Left hindlimb (tissue), 1 donor: Measurements from ENCODE around the gene TTI1.
"Not testable (repeated sequence)": the region's sequence is repeated elsewhere in the genome, so short reads cannot be mapped to it uniquely, and the experiment has no call there.

Experiments
- DNase-seq: peaks from one replicate; pipeline ENCODE4 v3.0.0-alpha.2; 2018

The TTI1 gene

DNA sequence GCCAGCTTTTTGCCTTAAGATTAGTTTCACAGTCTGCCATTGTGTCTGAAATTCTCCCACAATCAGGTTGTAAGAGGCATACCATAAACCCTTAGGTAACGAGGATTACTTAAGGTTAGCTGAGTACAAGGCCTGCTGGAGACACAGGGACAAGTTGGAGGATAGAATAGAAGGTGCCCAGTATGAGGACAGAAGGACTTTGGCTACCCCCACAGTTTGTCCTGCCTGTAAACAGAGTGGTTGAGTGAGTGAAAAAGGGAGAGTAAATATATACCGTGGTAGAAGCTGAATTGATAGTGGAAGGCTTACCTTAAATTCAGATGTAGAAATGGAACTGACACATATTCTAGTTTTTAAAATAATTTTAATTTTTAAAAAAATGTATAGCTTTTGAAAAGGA, 19.6 kb upstream of the TTI1 start:
- no peak for DNase-seq

- DNase-seq, result no peak
Observed at GRCh38 chr20:38050686-38051085, 17.4 kb upstream of the TTI1 start.

GRCh38 chr20:38049800-38050199, 16.5 kb upstream of the TTI1 start:
- no peak for DNase-seq

- no peak for DNase-seq
Observed at GRCh38 chr20:38046572-38046971, 13.3 kb upstream of the TTI1 start.

GRCh38 chr20:38044685-38045084, 11.4 kb upstream of the TTI1 start:
- no peak for DNase-seq

- no peak for DNase-seq
Observed at GRCh38 chr20:38043512-38044300, 10.4 kb upstream of the TTI1 start.

GRCh38 chr20:38040276-38040675, 7.0 kb upstream of the TTI1 start:
- DNase-seq, result no peak

DNA sequence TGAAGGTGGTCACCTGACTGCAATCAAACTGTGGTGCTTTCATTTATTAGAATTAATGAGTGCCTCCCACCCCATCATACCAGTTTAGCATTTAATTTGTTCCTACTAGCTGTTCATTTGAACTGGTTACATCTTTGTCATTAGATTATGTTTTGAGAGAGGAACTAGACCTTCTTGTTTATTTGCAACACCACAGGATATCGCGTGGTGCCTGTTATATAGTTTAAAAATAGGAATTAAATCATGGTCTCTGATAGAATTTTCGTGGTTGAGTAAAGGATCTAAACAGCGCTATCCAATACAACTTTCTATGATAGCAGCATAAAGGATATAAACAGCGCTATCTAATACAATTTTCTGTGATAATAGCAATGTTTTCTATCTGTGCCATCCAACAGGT, 3.1 kb upstream of the TTI1 start:
- DNase-seq, result no peak

GRCh38 chr20:38034961-38035360, 1.7 kb upstream of the TTI1 start:
- DNase-seq, result no peak

- DNase-seq, result no peak
Observed at GRCh38 chr20:38034108-38034649, 923 bp upstream of the TTI1 start.

DNA sequence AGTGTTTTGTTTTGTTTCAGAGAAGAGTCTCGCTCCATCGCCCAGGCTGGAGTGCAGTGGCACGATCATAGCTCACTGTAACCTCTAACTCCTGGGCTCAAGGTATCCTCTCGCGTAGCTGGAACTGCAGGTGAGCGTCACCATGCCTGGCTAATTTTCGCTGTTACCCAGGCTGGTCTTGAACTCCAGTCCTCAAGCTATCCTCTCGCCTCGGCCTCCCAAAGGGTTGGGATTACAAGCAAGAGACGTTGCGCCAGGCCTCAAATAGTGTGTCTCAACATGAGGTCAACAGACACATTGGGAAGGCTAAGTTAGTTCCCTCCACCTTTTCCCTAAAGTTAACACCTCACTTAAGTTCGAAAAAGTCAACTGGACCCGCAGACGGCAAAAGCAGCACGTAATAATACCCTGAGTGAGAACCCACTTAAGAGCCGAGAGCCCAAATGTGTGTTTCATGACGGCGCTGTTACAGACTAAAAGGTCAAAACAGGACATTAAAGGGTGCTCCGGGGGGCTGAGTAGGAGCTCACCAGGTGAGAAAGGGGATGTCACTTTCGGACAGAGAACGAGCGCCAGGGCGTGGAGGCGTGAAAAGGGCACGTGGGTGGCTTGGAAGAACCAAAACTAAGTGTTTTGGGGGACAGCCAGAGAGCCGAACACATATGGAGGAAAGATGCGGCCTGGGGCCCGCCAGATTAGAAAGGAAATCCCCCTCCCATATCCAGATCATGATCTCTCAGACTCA, 499 bp downstream of the TTI1 start:
- DNase-seq, result no peak

DNA sequence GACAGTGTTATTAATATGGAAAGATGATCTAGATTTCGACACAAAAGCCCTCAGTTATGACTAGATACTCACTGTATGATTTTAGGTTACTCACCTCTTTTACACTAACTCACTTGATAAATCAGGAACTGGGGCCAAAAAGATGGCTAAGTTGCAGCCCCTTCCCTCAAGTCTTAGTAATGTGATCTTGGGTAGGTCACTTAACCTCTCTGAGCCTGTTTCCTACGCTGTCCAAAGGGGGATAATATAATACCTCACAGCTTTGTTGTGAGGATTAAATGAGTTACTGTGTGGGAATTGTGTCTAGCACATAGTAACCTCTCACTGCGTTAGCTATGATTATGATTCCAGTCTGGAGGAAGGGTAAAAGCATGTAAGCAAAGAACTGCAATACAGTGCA, 1.3 kb downstream of the TTI1 start:
- DNase-seq, result no peak

GRCh38 chr20:38029453-38029852, 3.8 kb downstream of the TTI1 start:
- DNase-seq, result no peak

DNA sequence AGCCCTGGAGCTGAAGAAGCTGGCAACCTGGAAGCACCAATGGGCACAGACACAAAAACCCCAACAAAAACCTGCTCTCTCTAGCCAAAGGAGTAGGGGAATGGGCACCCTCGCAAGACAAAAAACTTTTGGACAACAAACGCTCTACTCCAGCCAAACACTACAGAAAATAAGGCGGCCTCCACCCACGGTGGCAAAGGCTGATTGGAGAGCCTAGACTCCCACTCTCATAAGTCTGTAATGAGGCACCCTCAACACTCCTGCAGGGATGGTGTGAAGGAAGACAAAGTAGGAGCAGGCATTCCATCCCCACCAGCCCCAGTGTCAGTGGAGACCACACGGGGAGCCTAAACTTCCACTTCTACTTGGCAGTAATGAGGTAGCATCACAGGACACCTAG, 8.8 kb downstream of the TTI1 start:
- DNase-seq, result no peak

DNA sequence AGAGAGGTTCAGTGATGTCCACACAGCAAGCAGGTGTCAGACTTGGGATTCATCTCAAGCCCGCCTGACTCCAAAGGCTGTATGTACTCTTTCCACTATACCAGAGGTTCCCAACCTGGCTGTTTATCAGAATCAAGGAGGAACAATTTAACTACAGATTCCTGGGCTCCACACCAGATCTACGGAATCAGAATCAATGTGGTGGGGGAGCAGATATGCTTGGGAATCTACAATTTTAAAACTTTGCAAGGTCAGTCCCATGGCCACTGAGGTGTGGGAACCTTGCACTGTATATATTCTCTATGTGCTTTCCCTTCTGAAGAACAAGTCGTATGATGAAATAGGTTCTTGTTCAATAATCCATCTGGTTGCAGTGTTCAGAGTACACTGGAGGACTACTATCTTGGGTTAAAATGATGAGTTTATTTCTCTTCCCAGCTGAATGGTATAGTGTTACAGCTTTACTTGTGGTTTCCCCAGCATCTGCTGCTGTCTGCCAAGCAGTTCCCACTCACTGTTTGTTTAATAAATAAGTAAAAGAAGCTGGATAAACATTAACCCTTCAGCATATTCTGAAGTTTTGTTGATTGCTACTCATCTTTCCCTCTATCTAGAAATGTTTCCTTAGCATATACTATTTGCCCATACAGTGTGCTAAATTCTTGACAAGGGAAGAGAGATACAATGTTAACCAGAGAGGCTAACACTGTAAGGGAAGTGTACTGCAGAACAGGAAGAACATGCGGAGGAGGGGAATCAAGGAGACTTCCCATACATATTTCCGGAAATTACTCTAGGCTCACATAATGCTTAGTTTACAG, 9.9 kb downstream of the TTI1 start:
- DNase-seq, result no peak

DNA sequence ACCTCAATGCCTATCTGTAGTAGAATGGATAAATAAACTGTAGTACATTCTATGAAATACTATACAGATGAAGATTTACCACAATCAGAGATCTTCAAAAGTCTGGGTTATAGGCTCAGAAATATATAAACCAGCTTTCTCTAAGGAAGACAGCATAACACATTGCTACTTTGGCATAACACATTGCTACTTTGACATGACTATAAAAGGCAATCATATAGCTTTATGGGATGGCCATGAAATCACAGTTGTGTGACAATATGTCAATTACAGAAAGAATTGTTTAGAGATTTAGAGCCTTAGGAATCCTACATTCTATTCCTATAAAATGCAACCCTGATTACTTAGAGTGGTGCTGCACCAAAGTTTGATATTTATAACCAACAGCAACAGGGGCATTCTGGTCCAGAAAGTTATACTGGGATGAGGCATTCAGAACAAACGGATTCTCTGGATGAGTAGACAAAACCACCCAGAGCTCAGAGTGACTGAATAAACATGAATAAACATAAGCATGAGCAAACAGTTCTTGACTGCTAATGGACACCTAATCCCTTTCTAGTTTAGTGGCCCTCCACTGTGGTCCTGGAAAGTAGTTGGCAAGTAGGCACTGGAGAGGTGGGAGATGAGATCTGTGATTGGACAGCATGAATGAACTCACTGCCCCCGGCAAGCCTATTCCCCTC, 12.0 kb downstream of the TTI1 start:
- no peak for DNase-seq

DNA sequence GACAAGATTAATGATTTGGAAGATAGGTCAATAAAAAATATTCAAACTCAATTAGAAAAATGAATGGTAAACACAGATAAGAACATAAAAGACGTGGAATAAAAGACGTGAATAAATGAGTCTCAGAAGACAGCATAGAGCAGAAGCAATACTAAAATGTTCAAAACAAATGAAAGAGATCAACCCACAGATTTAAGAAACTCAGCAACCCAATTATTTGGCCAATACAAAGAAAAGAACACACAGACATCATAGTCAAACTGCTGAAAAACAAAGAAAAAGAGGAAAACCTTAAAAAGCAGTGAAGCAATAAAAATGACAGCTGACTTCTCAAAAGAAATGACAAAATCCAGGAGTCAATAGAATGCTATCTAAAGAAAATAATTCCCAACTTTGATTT, 14.9 kb downstream of the TTI1 start:
- DNase-seq, result no peak

GRCh38 chr20:38017959-38018358, 15.3 kb downstream of the TTI1 start:
- no peak for DNase-seq

DNA sequence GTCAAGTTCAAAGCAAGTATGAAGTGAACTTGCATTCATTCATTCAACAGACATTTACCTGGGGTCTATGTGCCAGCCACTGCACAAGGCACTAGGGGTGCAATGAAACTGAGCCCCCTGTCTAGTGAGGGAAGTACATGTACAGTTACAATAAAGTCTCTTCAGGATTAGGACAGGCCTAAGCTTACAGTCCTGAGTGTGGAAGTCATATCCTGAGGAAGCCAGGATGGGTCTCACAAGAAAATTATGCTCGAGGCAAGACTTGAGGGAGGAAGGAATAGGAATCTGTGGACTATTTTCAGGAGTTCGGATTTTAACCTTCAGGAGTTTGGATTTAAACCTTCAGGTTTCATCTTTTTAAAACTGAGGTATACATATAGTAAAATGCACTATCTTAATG, 19.4 kb downstream of the TTI1 start:
- no peak for DNase-seq

GRCh38 chr20:38012332-38012731, 20.9 kb downstream of the TTI1 start:
- DNase-seq, result no peak

DNA sequence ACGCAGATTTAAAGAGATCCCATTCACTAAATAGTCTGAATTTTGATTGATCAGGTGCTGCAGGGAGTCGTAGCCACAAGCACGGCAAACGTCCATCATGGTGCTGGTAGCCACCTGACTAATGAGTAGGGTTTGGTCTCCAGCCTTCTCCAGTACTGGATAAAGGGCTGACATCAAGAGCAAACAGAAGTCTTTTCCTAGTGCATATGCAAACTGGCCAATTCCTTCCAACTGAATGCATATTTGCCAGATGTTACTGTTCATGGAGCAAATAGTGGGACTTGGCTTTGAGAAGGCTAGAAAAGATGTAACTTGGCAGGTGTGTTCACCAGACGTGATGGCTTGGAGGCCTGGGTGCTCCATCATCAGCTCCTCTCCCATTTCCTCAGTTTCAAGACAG, 21.6 kb downstream of the TTI1 start:
- DNase-seq, result no peak

DNA sequence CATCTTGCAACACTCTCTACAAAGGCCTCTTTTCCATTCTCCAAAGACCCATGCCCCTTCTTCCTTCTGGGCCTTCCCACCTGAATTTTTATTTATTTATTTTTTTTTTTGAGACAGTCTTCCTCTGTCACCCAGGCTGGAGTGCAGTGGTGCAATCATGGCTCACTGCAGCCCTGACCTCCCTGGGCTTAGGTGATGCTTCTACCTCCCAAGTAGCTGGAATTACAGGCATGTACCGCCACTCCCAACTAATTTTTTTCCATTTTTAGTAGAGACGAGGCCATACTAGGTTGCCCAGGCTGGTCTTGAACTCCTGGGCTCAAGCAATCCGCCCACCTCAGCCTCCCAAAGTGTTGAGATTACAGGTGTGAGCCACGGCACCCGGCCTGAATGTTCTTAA, 23.8 kb downstream of the TTI1 start:
- DNase-seq, result not testable (repeated sequence)
